ENCODE data around the gene THPO.

THPO gene

DNA sequence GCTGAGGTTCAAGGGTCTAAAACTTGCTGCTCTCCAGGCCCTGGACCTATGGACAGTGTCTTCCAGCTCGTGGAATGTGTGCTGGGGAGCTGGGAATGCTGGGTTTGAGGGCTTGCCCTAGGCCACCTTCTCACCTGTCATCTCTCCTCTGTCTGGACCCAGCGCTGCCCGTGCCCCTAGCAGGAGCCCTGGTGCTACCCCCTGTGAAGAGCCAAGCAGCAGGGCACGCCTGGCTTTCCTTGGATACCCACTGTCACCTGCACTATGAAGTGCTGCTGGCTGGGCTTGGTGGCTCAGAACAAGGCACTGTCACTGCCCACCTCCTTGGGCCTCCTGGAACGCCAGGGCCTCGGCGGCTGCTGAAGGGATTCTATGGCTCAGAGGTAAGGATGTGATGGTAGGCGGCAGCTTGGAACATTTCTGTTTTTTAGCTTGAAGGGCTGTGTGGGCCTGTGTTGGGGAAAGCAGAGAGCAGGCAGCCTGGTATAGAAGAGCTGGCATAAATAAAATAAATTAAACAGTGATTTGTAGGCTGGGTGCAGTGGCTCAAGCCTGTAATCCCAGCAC lies 6.9 kb upstream of the THPO start:
- no peak for DNase-seq (ENCODE audit: low spot score)

GRCh38 chr3:184384342-184384741 lies 6.3 kb upstream of the THPO start:
- no peak for DNase-seq (ENCODE audit: low spot score)

DNA sequence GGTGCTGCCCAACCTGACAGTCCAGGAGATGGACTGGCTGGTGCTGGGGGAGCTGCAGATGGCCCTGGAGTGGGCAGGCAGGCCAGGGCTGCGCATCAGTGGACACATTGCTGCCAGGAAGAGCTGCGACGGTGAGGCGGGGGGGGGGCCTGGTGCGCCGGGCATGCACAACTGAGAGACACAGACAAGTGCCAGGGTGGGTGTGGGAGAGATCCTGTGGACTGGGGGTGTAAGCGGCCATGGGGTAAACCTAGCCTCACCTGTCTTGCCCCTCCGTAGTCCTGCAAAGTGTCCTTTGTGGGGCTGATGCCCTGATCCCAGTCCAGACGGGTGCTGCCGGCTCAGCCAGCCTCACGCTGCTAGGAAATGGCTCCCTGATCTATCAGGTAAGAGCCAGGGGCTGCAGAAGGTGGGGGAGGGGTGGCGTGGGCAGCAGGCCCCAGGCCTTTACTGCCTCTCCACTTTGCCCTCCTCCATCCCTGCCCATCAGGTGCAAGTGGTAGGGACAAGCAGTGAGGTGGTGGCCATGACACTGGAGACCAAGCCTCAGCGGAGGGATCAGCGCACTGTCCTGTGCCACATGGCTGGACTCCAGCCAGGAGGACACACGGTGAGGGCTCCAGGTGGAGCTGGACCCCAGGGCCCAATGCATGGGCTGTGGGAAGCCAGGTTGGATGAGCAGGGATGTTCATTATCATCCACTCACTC lies 5.2 kb upstream of the THPO start:
- no peak for DNase-seq (ENCODE audit: low spot score)

GRCh38 chr3:184382326-184383032 lies 4.5 kb upstream of the THPO start:
- no peak for DNase-seq (ENCODE audit: low spot score)

- DNase-seq (ENCODE audit: low spot score): no peak
Observed at GRCh38 chr3:184381261-184382224, 3.5 kb upstream of the THPO start.

GRCh38 chr3:184380627-184381260 lies 2.7 kb upstream of the THPO start:
- DNase-seq (ENCODE audit: low spot score): no peak

DNA sequence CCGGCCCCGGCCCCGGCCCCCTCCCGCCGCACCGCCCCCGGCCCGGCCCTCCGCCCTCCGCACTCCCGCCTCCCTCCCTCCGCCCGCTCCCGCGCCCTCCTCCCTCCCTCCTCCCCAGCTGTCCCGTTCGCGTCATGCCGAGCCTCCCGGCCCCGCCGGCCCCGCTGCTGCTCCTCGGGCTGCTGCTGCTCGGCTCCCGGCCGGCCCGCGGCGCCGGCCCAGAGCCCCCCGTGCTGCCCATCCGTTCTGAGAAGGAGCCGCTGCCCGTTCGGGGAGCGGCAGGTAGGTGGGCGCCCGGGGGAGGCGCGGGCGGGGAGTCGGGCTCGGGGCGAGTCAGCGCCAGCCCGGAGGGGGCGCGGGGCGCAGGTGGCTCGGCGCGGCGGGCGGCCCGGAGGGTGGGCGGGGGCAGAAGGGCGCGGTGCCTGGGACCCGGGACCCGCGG lies 2.2 kb upstream of the THPO start:
- no peak for DNase-seq (ENCODE audit: low spot score)

DNA sequence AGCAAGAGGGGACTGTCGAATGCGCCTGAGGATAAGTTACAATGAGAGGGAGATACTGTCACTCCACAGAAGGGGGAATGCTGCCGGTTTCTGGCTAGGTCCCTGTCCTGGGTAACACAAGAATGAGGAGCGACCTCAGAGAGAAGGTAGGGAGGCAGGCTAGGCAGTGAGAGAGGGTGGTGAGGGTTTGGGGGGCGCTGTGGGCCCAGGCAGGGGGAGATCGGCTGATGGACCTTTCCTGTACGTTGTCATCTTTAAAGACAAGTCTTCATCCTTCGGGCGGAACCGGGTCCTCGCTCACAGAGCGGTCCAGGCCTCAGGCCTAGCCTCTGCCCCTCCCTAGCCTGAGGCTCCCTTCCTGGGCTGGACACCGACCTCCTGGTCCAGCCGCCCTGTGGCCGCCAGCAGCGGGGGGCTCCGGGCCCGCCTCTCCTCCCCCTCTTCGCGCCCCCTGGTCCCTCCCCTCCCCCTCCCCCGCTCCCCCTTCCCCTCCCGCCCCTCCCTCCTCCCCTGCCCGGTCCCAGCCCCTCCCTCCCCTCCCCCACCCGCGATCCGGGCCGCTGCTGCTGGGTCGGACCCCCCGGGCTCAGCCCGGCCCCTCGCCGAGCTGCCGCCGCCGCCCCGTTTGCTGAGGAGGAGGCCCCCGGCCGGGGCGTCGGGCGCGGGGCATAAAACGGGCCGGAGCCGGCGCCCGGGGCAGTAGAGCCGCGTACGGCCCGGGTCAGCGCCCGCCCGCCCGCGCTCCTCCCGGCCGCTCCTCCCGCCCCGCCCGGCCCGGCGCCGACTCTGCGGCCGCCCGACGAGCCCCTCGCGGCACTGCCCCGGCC lies 1.6 kb upstream of the THPO start, which contains the start of gene CHRD:
Gene CHRD (plus strand): TSS at position 697 of the 827 bp plus-strand sequence. CDS start 265 bp downstream, outside the sequence.
- DNase-seq (ENCODE audit: low spot score): no peak

- DNase-seq (ENCODE audit: low spot score): no peak
Observed at GRCh38 chr3:184378651-184379357, 797 bp upstream of the THPO start.

GRCh38 chr3:184377374-184377773 lies 633 bp downstream of the THPO start:
- DNase-seq (ENCODE audit: low spot score): no peak

DNA sequence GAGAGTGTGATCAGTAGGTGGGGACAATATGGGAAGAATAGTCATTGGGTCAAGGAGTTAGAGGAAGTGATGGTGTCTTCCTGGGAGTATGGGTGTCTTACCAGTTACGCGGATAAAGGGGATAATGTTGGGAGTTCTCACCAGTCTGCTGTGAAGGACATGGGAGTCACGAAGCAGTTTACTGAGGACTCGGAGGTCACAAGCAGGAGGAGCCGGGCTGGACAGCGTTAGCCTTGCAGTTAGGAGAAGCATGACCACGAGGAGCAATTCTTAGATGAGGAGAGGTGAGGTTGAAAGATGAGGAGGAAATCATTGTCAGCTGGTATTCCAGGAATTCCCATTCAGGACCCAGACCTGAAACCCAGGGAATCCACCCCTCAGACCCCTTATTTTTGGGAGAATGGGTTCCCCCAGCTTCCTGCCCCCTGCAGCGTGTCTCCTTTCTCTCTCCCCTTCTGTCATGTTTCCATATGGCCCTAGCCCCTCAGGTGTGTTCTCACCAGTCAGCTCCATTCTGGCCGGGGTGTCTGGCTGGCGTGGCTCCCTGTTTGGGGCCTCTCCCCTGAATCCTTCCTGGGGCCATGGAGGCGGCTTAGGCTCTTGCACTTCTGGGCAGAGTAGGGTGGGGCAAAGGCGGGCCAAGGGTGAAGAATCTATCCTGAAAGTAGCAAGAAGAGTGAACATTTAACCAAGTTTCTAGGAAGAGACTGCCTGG lies 2.1 kb downstream of the THPO start:
- DNase-seq (ENCODE audit: low spot score): no peak

DNA sequence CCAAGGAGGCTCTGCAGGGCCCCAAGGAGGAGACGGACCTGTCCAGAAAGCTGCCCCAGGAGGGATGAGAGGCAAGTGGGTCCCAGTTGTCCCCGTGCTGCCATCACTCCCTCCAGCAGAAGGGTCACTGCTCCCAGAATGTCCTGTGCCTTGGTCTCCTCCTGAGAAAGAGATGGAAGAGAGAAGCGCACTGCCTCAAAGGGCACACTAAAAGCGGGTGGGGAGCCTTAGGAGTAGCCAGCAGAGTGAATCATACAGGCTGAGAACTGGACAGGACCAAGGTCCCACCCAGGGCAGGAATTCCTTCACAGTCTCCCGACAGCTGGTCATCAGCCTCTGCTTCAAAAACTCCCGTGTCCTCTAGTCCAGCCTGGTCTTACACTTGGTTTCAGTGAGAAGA lies 4.6 kb downstream of the THPO start:
- DNase-seq (ENCODE audit: low spot score): no peak

- no peak for DNase-seq (ENCODE audit: low spot score)
Observed at GRCh38 chr3:184372911-184373310, 5.1 kb downstream of the THPO start.

DNA sequence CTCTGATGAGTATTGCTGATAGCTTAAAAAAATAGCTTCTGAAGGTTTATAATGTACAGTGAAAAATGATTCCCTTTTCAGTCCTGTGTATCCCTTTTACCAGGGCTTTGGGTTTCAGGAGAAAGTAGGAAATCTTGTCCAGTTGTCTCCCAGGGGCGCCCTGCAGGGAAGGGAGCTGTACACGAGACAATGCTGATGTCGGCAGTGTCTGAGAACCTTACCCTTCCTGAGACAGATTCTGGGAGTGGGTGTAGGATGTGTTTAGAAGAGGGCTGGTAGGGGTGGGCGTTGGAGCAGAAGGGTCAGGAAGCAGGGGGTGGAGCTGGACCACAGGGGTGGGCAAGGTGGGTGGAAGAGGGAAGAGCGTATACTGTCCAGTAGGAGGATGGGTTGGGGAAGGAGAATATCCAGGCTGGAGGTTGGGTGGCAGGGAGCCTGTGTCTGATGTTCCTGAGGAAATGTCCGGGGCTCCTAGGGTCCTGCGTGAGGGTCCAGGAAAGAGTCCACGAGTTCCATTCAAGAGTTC lies 5.6 kb downstream of the THPO start:
- DNase-seq (ENCODE audit: low spot score): no peak

GRCh38 chr3:184371570-184372018 lies 6.4 kb downstream of the THPO start:
- DNase-seq (ENCODE audit: low spot score): peak; percentile 90

DNA sequence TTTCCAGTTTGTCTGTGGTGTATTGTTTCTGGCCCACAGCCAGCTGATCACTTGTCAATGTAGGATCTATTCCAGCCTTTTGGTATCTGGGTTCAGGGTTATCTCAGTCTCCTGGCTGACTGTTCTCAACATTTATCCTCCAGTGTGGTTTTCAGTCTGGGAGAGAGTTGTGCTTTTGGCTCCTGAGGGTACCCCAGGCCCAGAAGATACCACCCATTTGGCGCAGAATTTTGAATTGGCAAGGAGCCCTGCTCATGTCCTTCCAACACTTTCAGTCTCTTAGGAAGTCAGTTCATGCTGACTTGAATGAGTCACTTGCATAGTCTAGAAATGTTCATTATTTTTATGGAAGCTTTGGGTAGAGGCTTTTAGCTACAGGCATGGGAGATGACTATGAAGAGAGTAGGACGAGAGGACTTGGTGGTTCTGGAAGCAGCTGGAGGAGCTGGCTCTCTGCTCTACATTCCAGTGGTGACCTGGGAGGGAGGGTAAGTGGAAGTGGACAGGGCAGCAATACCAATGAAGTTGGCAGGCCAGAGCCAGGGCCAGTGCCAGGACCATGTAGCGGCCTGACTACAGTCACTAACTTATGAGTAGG lies 9.3 kb downstream of the THPO start:
- DNase-seq (ENCODE audit: low spot score): peak; percentile 51

DNA sequence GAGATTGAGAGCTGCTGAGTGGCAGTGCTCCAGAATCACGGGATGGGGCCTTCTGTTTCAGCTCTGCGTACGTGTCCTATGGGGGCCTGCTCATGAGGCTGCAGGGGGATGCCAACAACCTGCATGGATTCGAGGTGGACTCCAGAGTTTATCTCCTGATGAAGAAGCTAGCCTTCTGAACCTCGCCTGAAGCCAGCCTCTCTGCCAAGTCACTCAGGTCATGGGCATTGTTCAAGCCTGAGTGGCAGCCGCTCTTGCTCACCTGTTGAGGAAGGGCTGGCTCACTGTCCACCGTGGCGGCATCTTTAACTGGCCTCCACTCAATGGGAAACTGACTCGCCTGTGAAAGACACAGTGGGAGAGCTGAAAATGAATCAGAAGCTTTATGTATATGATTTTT lies 9.9 kb downstream of the THPO start:
- no peak for DNase-seq (ENCODE audit: low spot score)

DNA sequence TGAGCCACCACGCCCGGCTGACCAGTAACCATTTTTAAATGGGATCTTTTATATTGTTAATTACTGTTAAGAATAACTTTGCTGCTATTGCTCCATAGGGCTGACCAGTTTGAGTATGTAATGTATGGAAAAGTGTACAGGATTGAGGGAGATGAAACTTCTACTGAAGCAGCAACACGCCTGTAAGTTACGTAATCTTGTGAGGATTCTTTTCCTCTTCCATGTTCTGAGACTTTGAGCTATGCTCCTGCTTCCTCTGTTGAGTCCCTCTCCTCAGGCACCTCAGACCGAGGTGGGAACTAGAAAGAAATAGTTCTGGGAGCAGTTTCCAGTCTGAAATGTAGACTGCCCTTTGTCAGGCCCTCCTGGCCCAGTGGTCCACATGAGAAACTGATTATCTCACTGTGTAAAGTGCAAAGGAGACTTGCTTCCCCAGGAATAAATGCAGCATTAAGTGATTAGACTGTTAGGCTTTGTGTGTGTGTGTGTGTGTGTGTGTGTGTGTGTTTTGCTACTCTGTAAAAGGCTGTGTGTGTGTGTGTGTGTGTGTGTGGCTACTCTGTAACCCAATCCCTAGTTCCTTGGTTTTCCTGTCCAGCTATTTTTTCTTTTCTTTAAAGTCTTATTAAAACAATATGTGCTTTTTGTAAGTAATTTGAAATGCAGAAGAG lies 11.3 kb downstream of the THPO start:
- DNase-seq (ENCODE audit: low spot score): no peak

Data from pons (tissue), 1 donor.